ENCODE results near the gene PLCB2. TPM values are rescaled to one million over a fixed set of nuclear protein-coding genes. Genes with fewer than 3 reads are reported as not detected.

The PLCB2 gene
- total RNA-seq, 3 donors from 2014 or later: 9.9 to 21.8 (median 17.4) TPM

- intact Hi-C loops (cut with DNase I, micrococcal nuclease): no loop called here
- no peak for ATAC-seq
- no peak for TF ChIP-seq CTCF (IDR thresholded peaks at IDR 0.05)
- no peak overlapping the region for H3K4me3 ChIP-seq
- DNase-seq: no peak
- no peaks in the 10 kb centered on the region for H3K36me3 ChIP-seq (ENCODE audit: low read depth)
- no peaks in the 10 kb centered on the region for H3K9me3 ChIP-seq
- H3K4me1 ChIP-seq (ENCODE audit: low read depth): peaks cover 16% of the 10 kb centered on the region
Measured at GRCh38 chr15:40325700-40326099, 18.0 kb upstream of the PLCB2 start.

- no peak for DNase-seq
- Histone ChIP-seq H3K36me3 (ENCODE audit: low read depth) (no peaks in the 10 kb centered on the region), H3K9me3 (no peaks in the 10 kb centered on the region), H3K4me1 (ENCODE audit: low read depth) (peaks cover 16% of the 10 kb centered on the region), H3K4me3 (no peak overlapping the region)
- no peak for ATAC-seq
- intact Hi-C loops (cut with DNase I, micrococcal nuclease): no loop called here
- no peak for TF ChIP-seq CTCF (IDR thresholded peaks at IDR 0.05)
Measured at GRCh38 chr15:40325188-40325587, 17.5 kb upstream of the PLCB2 start.

GRCh38 chr15:40323953-40324937 is 16.5 kb upstream of the PLCB2 start:
- peaks cover 16% of the 10 kb centered on the region for H3K4me1 ChIP-seq (ENCODE audit: low read depth)
- peak overlapping the region; percentile 72 for H3K4me3 ChIP-seq
- ATAC-seq (no peak), DNase-seq (peak in 2 of 3 donors; percentile 64 to 67)
- no peaks in the 10 kb centered on the region for H3K36me3 ChIP-seq (ENCODE audit: low read depth)
- TF ChIP-seq CTCF (IDR thresholded peaks at IDR 0.05): no peak
- intact Hi-C loops (cut with DNase I, micrococcal nuclease): no loop called here
- H3K9me3 ChIP-seq: no peaks in the 10 kb centered on the region

- peak; percentile 73 for TF ChIP-seq CTCF (IDR thresholded peaks at IDR 0.05)
- intact Hi-C loops (cut with DNase I, micrococcal nuclease): no loop called here
- H3K36me3 ChIP-seq (ENCODE audit: low read depth): no peaks in the 10 kb centered on the region
- ATAC-seq (peak; percentile 94), DNase-seq (peak; percentile 91 to 94 (median 94))
- peak within 1 kb of the TSS; percentile 72 for H3K4me3 ChIP-seq
- no peaks in the 10 kb centered on the region for H3K9me3 ChIP-seq
- peaks cover 16% of the 10 kb centered on the region for H3K4me1 ChIP-seq (ENCODE audit: low read depth)
Measured at GRCh38 chr15:40323239-40323952, 15.7 kb upstream of the PLCB2 start, which contains the start of gene INAFM2. TSS of gene INAFM2 (plus strand) at chr15:40323692. CDS start at chr15:40324056, 364 bp downstream.

GRCh38 chr15:40322531-40323238 is 14.9 kb upstream of the PLCB2 start:
- no peak for TF ChIP-seq CTCF (IDR thresholded peaks at IDR 0.05)
- no peaks in the 10 kb centered on the region for H3K9me3 ChIP-seq
- intact Hi-C loops (cut with DNase I, micrococcal nuclease): no loop called here
- peak in 1 of 3 donors; percentile 74 for DNase-seq
- no peak overlapping the region for H3K4me3 ChIP-seq
- no peak for ATAC-seq
- no peaks in the 10 kb centered on the region for H3K36me3 ChIP-seq (ENCODE audit: low read depth)
- peaks cover 16% of the 10 kb centered on the region for H3K4me1 ChIP-seq (ENCODE audit: low read depth)

Data from mucosa of descending colon (tissue), 3 donors.